ENCODE measurements around the gene MCC.

Gene MCC

GRCh38 chr5:113197456-113198200, 290.6 kb downstream of the MCC start:
- no peak for DNase-seq

- no peak for DNase-seq
Measured at GRCh38 chr5:113195771-113196170, 292.5 kb downstream of the MCC start.

- DNase-seq, result no peak
Measured at GRCh38 chr5:113195251-113195650, 293.0 kb downstream of the MCC start.

DNA sequence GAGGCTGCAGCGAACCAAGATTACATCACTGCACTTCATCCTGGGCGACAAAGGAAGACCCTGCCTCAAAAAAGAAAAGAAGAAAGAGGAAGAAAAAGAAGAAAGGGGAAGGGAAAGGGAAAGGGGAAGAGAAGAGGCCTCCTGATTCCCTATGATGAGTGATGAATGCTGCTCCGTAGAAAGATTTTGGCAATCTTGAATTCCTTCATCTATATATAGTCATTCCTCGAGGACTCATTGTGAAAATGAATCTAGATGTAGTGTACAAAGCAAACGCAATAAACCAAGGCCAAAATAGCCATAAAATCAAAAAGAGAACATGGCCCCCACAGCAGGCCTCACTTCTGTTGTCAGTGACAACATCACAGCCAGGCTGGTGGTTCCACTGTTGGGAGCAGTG, 293.7 kb downstream of the MCC start:
- no peak for DNase-seq

DNA sequence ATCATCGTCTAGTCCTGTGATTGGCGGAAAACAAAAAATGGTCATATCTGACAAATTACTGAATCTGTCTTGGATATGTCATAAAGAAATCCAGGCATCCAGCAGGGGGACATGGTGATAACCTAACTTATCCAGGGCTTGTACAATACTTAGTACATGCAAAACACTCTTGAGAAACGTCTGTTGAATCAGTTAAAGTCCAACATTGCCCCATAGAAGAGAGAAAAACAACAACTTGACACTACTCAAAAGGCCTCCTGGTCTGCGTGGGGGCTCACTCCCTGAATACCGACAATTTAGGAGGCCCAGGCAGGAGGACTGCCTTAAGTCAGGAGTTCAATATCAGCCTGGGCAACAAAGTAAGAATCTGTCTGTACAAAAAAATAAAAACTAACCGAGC, 294.1 kb downstream of the MCC start:
- no peak for DNase-seq

DNA sequence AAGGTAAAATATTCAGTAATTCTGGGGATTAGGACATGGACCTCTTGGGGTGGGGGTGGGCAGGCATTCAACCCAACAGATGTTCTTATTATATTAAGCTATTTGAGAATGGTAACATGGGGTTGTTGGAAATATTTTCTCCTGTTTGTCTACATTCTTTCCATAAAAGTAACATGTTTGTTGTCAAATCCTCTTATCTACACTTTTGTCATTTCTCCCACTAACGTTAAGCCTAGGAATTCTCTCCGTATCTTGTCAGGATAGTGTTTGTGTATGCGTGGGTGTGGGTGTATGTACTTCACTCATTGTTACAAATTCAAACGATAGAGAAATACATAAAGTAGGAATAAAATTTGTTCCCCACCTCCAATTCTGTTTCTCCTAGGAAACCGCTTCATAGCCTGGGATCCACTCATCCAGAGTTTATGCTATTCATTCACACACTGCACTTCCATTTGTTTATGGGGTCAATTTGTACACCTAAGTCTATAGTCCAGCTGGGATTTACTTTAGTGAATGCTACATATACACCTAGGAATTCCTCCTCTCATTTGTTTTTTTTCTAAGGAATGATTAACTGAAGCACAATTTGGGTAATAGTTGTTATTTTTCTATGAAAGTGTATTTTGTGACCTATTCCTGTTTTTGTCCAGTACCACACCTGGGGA, 294.8 kb downstream of the MCC start:
- no peak for DNase-seq

GRCh38 chr5:113192541-113192940, 295.7 kb downstream of the MCC start:
- no peak for DNase-seq

- peak; percentile 44 for DNase-seq
Measured at GRCh38 chr5:113190347-113190746, 297.9 kb downstream of the MCC start.

- no peak for DNase-seq
Measured at GRCh38 chr5:113189291-113189690, 299.0 kb downstream of the MCC start.

DNA sequence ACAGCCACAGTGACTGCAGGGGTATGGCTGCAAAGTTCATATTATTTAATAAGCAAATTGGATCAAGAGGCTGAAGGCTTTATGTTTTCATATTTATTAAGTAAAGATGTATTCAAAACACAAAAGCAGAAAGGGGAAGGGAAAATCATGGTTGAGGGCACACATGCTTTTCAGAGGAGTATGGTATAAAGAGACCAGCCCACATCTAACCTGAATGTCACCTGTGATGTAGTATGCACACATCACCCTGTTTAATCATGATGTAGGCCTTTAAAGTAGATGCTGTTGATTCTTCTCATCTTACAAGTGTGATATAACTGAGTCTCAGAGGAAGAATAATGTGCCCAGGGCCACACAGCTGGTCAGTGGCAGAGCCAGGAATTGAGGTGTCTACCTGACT, 299.8 kb downstream of the MCC start:
- DNase-seq, result no peak

GRCh38 chr5:113187906-113188305, 300.3 kb downstream of the MCC start:
- no peak for DNase-seq

- DNase-seq, result no peak
Measured at GRCh38 chr5:113186061-113186460, 302.2 kb downstream of the MCC start.

DNA sequence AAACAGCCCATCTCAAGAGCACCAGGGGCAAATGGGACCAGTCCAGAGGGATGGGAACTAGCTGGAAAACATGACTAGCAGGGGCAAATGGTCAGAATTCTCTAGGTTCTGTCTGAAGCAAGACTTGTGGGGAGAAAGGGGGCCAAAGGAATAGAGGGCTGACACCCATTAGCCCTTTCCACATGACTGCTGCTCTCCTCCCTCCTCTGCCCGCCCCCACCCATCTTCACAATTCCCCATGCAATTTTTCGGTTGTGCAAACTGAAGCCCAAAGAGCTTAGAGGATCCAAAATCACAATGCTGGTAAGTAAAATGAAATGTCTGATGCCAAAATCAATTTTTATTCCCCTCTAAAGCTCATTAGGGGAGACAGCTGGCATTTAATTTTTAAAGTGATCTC, 304.6 kb downstream of the MCC start:
- DNase-seq, result no peak

DNA sequence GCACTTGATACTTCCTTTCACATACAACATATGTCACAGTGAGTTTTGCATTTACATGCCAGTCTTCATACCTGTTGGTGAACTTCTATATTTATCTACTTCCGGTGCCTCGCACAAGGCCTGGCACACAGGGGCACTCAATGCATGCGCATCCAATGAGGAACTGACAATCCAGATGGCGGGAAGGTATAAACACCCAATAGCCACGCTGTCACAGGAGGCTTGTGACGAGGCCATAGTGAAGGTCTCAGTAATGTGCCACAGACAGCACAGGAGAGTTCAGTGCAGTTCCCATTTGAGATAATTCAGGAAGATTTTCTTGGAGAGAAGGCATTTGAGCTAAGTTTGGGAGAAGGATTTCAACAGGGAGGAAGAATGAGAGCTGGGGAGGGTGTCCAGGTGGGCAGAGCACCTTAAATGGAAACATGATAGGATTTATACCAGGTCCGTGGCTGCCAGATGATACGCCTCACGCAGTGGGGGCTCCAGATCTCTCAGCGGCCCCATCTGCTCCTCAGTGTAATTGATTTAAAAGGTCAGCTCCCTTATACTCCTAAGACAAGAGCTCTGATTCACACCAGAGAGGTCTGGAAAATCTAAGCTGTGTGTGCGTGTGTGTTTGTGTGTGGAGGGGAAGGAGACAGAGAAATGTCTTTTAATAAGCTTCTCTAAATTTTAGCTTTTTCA, 305.5 kb downstream of the MCC start:
- no peak for DNase-seq

DNA sequence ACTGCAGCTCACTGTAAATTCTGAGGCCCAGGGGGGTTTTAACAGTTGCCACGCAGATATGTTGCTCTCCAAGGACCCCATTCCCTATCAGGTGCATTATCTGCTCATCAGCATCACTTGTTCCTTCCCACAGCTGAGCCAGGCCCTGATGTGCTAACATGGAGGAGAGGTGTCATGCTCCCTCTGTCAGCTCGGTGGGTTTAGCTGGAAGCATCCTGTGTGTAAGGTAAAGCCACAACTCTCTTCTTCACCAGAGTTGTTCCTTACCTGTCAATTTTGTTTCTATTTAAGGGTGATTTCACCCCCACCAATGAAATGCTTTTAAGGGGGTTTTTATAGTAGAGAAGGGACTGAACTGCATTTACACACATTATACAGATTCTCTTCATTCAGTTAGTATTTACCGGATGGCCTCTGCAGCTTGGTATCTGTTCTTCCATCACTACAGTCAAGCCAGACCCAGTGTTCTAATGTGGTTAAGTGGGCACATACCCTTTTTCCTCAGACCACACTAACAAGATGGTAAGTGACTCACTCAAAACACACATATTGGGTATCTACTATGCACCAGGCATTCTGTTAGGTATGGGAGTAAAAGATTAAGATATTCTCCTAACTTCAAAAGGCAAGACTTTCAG, 306.3 kb downstream of the MCC start:
- DNase-seq, result no peak

DNA sequence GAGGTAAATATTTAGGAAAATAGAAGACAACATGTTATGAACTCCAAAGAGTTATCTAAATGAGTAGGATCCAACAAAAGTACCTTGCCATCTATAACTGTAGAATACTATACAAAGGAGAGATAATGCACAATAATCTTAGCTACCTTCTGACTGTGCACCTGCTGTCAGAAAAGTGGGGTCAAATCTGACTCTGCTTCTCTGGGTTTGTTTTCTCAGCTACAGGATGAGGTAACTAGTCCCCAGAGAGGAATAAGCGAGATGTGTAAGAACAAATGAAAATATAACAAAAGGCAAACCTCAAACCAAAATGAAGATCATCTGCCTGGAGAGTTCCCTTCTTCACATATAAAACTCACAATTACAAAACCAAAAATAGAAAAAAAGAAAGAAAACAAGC, 306.8 kb downstream of the MCC start:
- no peak for DNase-seq

DNA sequence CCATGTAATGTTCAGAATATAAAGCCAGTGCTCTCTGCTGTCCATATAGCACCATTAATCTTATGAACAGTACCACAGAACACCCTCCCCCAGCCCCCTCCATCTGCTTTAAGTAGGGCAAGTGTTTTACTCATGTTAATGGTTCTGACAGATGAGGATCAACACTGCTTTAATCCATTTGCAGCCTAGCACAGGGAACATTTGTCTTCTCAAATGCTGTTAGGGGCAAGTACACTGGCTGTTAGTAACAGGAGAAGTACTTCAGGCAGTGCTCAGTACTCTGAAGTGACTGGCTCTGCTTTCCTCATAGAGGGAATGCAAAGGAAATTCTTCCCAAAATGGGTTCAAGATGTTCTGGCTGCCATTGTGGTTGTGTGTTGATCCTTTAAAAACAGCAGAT, 309.1 kb downstream of the MCC start:
- peak; percentile 36 for DNase-seq

- DNase-seq, result no peak
Measured at GRCh38 chr5:113178073-113178779, 310.0 kb downstream of the MCC start.

DNA sequence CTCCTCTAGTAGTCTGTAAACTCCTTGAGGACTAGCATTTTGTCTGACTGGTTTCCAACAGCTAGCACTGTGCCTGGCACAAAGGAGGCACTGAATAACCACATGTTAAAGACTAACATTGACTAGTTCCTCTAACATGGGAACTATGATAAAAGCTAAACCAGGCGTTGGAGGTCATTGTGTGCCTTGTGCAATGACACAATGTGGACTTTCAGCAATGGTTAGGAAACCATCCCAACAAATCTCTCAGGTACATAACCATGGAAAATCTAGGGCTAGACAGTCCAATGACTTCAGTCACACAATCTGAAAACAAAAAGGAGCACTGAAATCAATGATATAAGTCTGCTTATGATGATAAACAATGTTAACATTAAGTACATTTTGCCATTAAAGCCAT, 311.0 kb downstream of the MCC start:
- DNase-seq, result no peak

- no peak for DNase-seq
Measured at GRCh38 chr5:113176734-113177133, 311.5 kb downstream of the MCC start.

GRCh38 chr5:113176196-113176595, 312.1 kb downstream of the MCC start:
- DNase-seq, result no peak

GRCh38 chr5:113172231-113172826, 315.9 kb downstream of the MCC start:
- no peak for DNase-seq

Data from fibroblast of skin of abdomen (primary cell).